ENCODE measurements around the gene NOX3. TPM values are rescaled to one million over a fixed set of nuclear protein-coding genes. Genes with fewer than 3 reads are reported as not detected.

Gene NOX3
- total and polyA plus RNA-seq, 2 donors (not counting 1 experiment from before 2014, with no cell fraction given): not detected

DNA sequence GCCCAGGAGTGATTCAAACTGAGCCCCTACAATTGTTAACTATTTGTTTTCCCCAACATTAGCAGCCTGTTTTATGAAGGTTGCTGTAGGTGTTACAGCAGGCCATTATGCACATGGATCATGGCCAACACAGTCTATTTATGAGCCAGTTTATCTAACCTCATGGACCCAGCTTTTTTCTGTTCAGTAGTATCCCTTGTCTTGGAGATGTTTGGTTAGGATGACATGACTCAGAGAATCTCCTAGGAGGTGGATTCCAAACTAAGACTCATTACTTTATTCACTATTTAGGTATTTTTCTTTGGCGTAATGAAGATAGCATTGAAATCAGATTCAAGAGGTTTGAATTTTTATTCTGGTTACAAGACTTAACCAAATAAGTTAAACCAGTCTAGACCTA is 78.6 kb downstream of the NOX3 start:
- Histone ChIP-seq H3K79me2 (ENCODE audit: control insufficient read depth, insufficient read depth, low read length) (no peaks in the 10 kb centered on the region), H3K27me3 (replicated peaks in 1 of 4; ENCODE audit: control extremely low read depth in 1 of 4, control insufficient read depth in 3 of 4, insufficient read depth in 4 of 4, low read length in 3 of 4) (no peaks in the 10 kb centered on the region), H3K4me1 (ENCODE audit: control insufficient read depth in 2 of 2, insufficient read depth in 2 of 2, low read length in 2 of 2) (no peaks in the 10 kb centered on the region), H3K4me3 (ENCODE audit: control extremely low read depth in 1 of 5, extremely low read depth in 1 of 5, insufficient read depth in 1 of 5, low read depth in 2 of 5, low read length in 4 of 5) (no peak overlapping the region), H2AFZ (ENCODE audit: insufficient read depth, low read depth, low read length, poor library complexity, severe bottlenecking) (no peak overlapping the region), H3K4me2 (replicated peaks; ENCODE audit: low read depth, low read length, poor library complexity, severe bottlenecking) (no peak overlapping the region), H3K27ac (ENCODE audit: low read length in 2 of 2) (no peak overlapping the region), H3K9ac (ENCODE audit: low read length) (no peak overlapping the region), H3K9me3 (ENCODE audit: control extremely low read depth in 1 of 3, control insufficient read depth in 2 of 3, insufficient read depth in 1 of 3, low read length in 2 of 3) (no peaks in the 10 kb centered on the region), H3K36me3 (replicated peaks in 1 of 2; ENCODE audit: control extremely low read depth in 1 of 2, control insufficient read depth in 1 of 2, extremely low read depth in 1 of 2, insufficient read depth in 2 of 2, low read length in 1 of 2) (no peaks in the 10 kb centered on the region), H4K20me1 (ENCODE audit: control insufficient read depth, insufficient read depth, low read length, poor library complexity, severe bottlenecking) (no peaks in the 10 kb centered on the region)
- WGBS (ENCODE audit: insufficient coverage): no CpG with 5 or more reads among the region's 1 CpG
- Mint-ChIP-seq H3K27me3 (no peaks in the 10 kb centered on the region), H3K4me3 (no peak overlapping the region), H3K27ac (no peak overlapping the region), H3K4me1 (peaks cover 1% of the 10 kb centered on the region), H3K9me3 (ENCODE audit: insufficient read depth) (no peaks in the 10 kb centered on the region)
- CTCF ChIA-PET: no interaction called here
- POLR2A ChIA-PET: no interaction called here
- ATAC-seq (ENCODE audit: low read depth) (no peak), DNase-seq (no peak)
- intact Hi-C loops (cut with micrococcal nuclease): no loop called here
- TF ChIP-seq, protein P1, sequence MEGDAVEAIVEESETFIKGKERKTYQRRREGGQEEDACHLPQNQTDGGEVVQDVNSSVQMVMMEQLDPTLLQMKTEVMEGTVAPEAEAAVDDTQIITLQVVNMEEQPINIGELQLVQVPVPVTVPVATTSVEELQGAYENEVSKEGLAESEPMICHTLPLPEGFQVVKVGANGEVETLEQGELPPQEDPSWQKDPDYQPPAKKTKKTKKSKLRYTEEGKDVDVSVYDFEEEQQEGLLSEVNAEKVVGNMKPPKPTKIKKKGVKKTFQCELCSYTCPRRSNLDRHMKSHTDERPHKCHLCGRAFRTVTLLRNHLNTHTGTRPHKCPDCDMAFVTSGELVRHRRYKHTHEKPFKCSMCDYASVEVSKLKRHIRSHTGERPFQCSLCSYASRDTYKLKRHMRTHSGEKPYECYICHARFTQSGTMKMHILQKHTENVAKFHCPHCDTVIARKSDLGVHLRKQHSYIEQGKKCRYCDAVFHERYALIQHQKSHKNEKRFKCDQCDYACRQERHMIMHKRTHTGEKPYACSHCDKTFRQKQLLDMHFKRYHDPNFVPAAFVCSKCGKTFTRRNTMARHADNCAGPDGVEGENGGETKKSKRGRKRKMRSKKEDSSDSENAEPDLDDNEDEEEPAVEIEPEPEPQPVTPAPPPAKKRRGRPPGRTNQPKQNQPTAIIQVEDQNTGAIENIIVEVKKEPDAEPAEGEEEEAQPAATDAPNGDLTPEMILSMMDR (IDR thresholded peaks at IDR 0.05): no peak
- TF ChIP-seq EZH2 (IDR thresholded peaks at IDR 0.05; ENCODE audit: borderline replicate concordance, insufficient read depth, low read depth, low read length, poor library complexity, severe bottlenecking): no peak

DNA sequence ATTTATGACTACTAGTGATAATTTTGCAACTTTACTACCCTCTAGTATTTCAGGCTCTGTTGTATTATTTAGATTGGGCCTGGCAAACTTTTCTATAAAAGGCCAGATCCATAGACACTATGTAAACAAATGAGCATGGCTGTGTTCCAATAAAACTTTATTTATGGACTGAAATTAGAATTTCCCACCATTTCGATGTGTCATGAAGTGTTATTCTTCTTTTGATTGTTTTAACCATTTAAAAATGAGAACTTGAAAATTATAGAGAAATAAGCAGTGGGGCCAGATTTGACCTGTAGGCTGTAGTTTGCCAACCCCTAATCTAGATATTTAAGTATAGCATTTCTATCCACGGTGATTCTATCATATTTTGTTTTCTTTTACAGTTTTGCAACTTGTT is 79.8 kb downstream of the NOX3 start:
- Histone ChIP-seq H3K9ac (ENCODE audit: low read length) (no peak overlapping the region), H2AFZ (ENCODE audit: insufficient read depth, low read depth, low read length, poor library complexity, severe bottlenecking) (no peak overlapping the region), H3K36me3 (replicated peaks in 1 of 2; ENCODE audit: control extremely low read depth in 1 of 2, control insufficient read depth in 1 of 2, extremely low read depth in 1 of 2, insufficient read depth in 2 of 2, low read length in 1 of 2) (no peaks in the 10 kb centered on the region), H3K9me3 (ENCODE audit: control extremely low read depth in 1 of 3, control insufficient read depth in 2 of 3, insufficient read depth in 1 of 3, low read length in 2 of 3) (no peaks in the 10 kb centered on the region), H3K4me3 (ENCODE audit: control extremely low read depth in 1 of 5, extremely low read depth in 1 of 5, insufficient read depth in 1 of 5, low read depth in 2 of 5, low read length in 4 of 5) (no peak overlapping the region), H3K4me1 (ENCODE audit: control insufficient read depth in 2 of 2, insufficient read depth in 2 of 2, low read length in 2 of 2) (no peaks in the 10 kb centered on the region), H3K27me3 (replicated peaks in 1 of 4; ENCODE audit: control extremely low read depth in 1 of 4, control insufficient read depth in 3 of 4, insufficient read depth in 4 of 4, low read length in 3 of 4) (no peaks in the 10 kb centered on the region), H3K27ac (ENCODE audit: low read length in 2 of 2) (no peak overlapping the region), H4K20me1 (ENCODE audit: control insufficient read depth, insufficient read depth, low read length, poor library complexity, severe bottlenecking) (no peaks in the 10 kb centered on the region), H3K79me2 (ENCODE audit: control insufficient read depth, insufficient read depth, low read length) (no peaks in the 10 kb centered on the region), H3K4me2 (replicated peaks; ENCODE audit: low read depth, low read length, poor library complexity, severe bottlenecking) (no peak overlapping the region)
- Mint-ChIP-seq H3K27me3 (no peaks in the 10 kb centered on the region), H3K9me3 (ENCODE audit: insufficient read depth) (no peaks in the 10 kb centered on the region), H3K4me3 (no peak overlapping the region), H3K4me1 (peaks cover 1% of the 10 kb centered on the region), H3K27ac (no peak overlapping the region)
- no peak for DNase-seq
- TF ChIP-seq EZH2 (IDR thresholded peaks at IDR 0.05; ENCODE audit: borderline replicate concordance, insufficient read depth, low read depth, low read length, poor library complexity, severe bottlenecking): no peak
- ATAC-seq (ENCODE audit: low read depth): no peak
- ChIA-PET POLR2A (no interaction called here), CTCF (no interaction called here)
- no CpG with 5 or more reads among the region's 2 CpGs for WGBS (ENCODE audit: insufficient coverage)
- intact Hi-C loops (cut with micrococcal nuclease): no loop called here

Measured in B cell (primary cell).